Gastrocnemius medialis (tissue), 4 donors: Measurements from ENCODE around the gene STRN3. TPM values are rescaled to one million over a fixed set of nuclear protein-coding genes. Genes with fewer than 3 reads are reported as not detected.
"Not testable (repeated sequence)": the region's sequence is repeated elsewhere in the genome, so short reads cannot be mapped to it uniquely, and the experiment has no call there.

Experiments
- ATAC-seq, 2 donors: fragments of 150-250 bp; one replicate each; pipeline ENCODE4 v1.9.1; 2016
- DNase-seq, 2 donors: peaks; one replicate each; pipeline ENCODE4 v3.0.0-alpha.2; 2019
- H3K27ac ChIP-seq, 4 donors: fragments of 200-600 bp; sonication (generic); 1 replicate in 1 of 4; 2 replicates in 3 of 4; pipeline ENCODE4 v1.5.1; 2016 to 2018; ENCODE audit warnings: mild to moderate bottlenecking in 2 of 4, moderate library complexity in 1 of 4
- H3K27me3 ChIP-seq, 3 donors: fragments of 200-600 bp; sonication (generic) in 2 of 3; 1 replicate in 1 of 3; 2 replicates in 2 of 3; pipeline versions ENCODE4 v1.5.1 to v1.6.0; 2016 to 2019; ENCODE audit warnings: mild to moderate bottlenecking in 1 of 3, moderate library complexity in 1 of 3
- H3K36me3 ChIP-seq, 2 donors: fragments of 200-600 bp; sonication (generic) in 1 of 2; one replicate each; pipeline ENCODE4 v1.5.1; 2017 to 2018
- H3K4me1 ChIP-seq, 2 donors: fragments of 200-600 bp; sonication (generic) in 1 of 2; one replicate each; pipeline ENCODE4 v1.5.1; 2016 to 2017; ENCODE audit warnings: mild to moderate bottlenecking in 2 of 2
- H3K4me3 ChIP-seq, 4 donors: fragments of 200-600 bp; sonication (generic) in 3 of 4; 1 replicate in 1 of 4; 2 replicates in 3 of 4; pipeline ENCODE4 v1.5.1; 2016 to 2019; ENCODE audit warnings: mild to moderate bottlenecking in 2 of 4
- H3K9me3 ChIP-seq, 3 donors: fragments of 200-600 bp; sonication (generic) in 2 of 3; 1 replicate in 1 of 3; 2 replicates in 2 of 3; pipeline ENCODE4 v1.5.1; 2016 to 2019
- CTCF ChIP-seq, 5 experiments: fragments of 450-650 bp in 3 of 5; fragments of 200-600 bp in 2 of 5; sonication (generic) in 2 of 5; IDR thresholded peaks in 4 of 5; conservative IDR thresholded peaks in 1 of 5; 1 replicate in 4 of 5; 2 replicates in 1 of 5; pipeline ENCODE4 v1.5.1; 2016 to 2019; ENCODE audit warnings: antibody characterized with exemption in 5 of 5, mild to moderate bottlenecking in 3 of 5, moderate library complexity in 3 of 5
- POLR2A ChIP-seq, 2 donors: fragments of 450-650 bp; IDR thresholded peaks; one replicate each; pipeline ENCODE4 v1.6.1; 2017; ENCODE audit warnings: antibody characterized with exemption in 2 of 2, mild to moderate bottlenecking in 2 of 2, moderate library complexity in 2 of 2
- in situ Hi-C, 4 donors: fragments of 200-750 bp; cut with MboI; loops; one replicate each; pipeline versions ENCODE4 v1.15.0 to v1.8.0; 2017; ENCODE audit warnings: low sequenced_read_pairs in 4 of 4
- intact Hi-C: fragments of 100-400 bp; cut with DNase I; formaldehyde crosslinking; loops from one replicate; pipeline ENCODE4 v1.15.1; 2023; ENCODE audit warnings: low total_unique reads
- total RNA-seq, 4 donors: library from RNA; depleted of rRNA; stranded (reverse); fragments of >200 nt; gene quantifications; one replicate each; pipeline versions ENCODE4 v1.1.0 to v1.2.3, GENCODE V29; 2016

Gene STRN3
- total RNA-seq, 4 donors from 2014 or later, result 57.7 to 98.7 (median 77.9) TPM

- intact Hi-C loops (no loop called here), in situ Hi-C loops (no loop called here)
- TF ChIP-seq POLR2A (IDR thresholded peaks at IDR 0.05), result no peak
- no peak for TF ChIP-seq CTCF (IDR thresholded peaks at IDR 0.05 in 4 of 5, conservative IDR thresholded peaks at IDR 0.05 in 1 of 5)
- H3K9me3 ChIP-seq, result no peaks in the 10 kb centered on the region
- no peaks in the 10 kb centered on the region for H3K27me3 ChIP-seq
- ATAC-seq (no peak), DNase-seq (no peak)
- no peak overlapping the region for H3K4me3 ChIP-seq
- H3K36me3 ChIP-seq, result peaks cover 0 to 13% of the 10 kb centered on the region in 2 donors
- H3K4me1 ChIP-seq, result peaks cover 16 to 22% of the 10 kb centered on the region in 2 donors
- H3K27ac ChIP-seq, result no peak overlapping the region
Observed at GRCh38 chr14:31006703-31007102, 19.5 kb downstream of the STRN3 start.

- H3K9me3 ChIP-seq, in situ Hi-C loops, H3K4me3 ChIP-seq, DNase-seq, intact Hi-C loops, H3K36me3 ChIP-seq, H3K27me3 ChIP-seq, ATAC-seq: not testable (repeated sequence)
- Histone ChIP-seq H3K27ac (peak overlapping the region in 1 of 4 donors; percentile 15), H3K4me1 (peaks cover 29 to 31% of the 10 kb centered on the region in 2 donors)
Observed at GRCh38 chr14:31004007-31004406, 22.2 kb downstream of the STRN3 start.

- in situ Hi-C loops, result no loop called here
- ATAC-seq, result no peak
- peaks cover 0 to 5% of the 10 kb centered on the region in 2 donors for H3K36me3 ChIP-seq
Observed at GRCh38 chr14:31003284-31003683, 22.9 kb downstream of the STRN3 start.

GRCh38 chr14:31001339-31001658 is 24.9 kb downstream of the STRN3 start:
- intact Hi-C loops, result no loop called here
- H3K4me1 ChIP-seq, result peaks cover 20 to 24% of the 10 kb centered on the region in 2 donors
- H3K36me3 ChIP-seq, result no peaks in the 10 kb centered on the region
- ATAC-seq (no peak), DNase-seq (no peak)
- in situ Hi-C loops, result no loop called here
- H3K27me3 ChIP-seq, result no peaks in the 10 kb centered on the region
- H3K9me3 ChIP-seq, result peaks cover 0 to 5% (median 0%) of the 10 kb centered on the region in 3 donors
- TF ChIP-seq POLR2A (IDR thresholded peaks at IDR 0.05), result no peak
- no peak for TF ChIP-seq CTCF (IDR thresholded peaks at IDR 0.05 in 4 of 5, conservative IDR thresholded peaks at IDR 0.05 in 1 of 5)
- no peak overlapping the region for H3K27ac ChIP-seq
- H3K4me3 ChIP-seq, result no peak overlapping the region

More at GRCh38 chr14:31003284-31003683, 22.9 kb downstream of the STRN3 start:
- intact Hi-C loops, result no loop called here
- H3K4me3 ChIP-seq, result no peak overlapping the region
- peaks cover 0 to 3% (median 0%) of the 10 kb centered on the region in 3 donors for H3K9me3 ChIP-seq
- TF ChIP-seq POLR2A (IDR thresholded peaks at IDR 0.05), result no peak
- no peak for TF ChIP-seq CTCF (IDR thresholded peaks at IDR 0.05 in 4 of 5, conservative IDR thresholded peaks at IDR 0.05 in 1 of 5)
- H3K4me1 ChIP-seq, result peaks cover 25 to 31% of the 10 kb centered on the region in 2 donors
- H3K27me3 ChIP-seq, result no peaks in the 10 kb centered on the region
- no peak for DNase-seq
- peak overlapping the region in 1 of 4 donors; percentile 29 for H3K27ac ChIP-seq

GRCh38 chr14:31000629-31001338 is 25.4 kb downstream of the STRN3 start:
- Histone ChIP-seq H3K36me3 (no peaks in the 10 kb centered on the region), H3K27ac (peak overlapping the region in 2 of 4 donors; percentile 15 to 26), H3K4me1 (peaks cover 24 to 26% of the 10 kb centered on the region in 2 donors), H3K27me3 (no peaks in the 10 kb centered on the region), H3K4me3 (no peak overlapping the region), H3K9me3 (peaks cover 0 to 5% (median 0%) of the 10 kb centered on the region in 3 donors)
- in situ Hi-C loops (no loop called here), intact Hi-C loops (no loop called here)
- TF ChIP-seq POLR2A (IDR thresholded peaks at IDR 0.05) (no peak), CTCF (IDR thresholded peaks at IDR 0.05 in 4 of 5, conservative IDR thresholded peaks at IDR 0.05 in 1 of 5) (no peak)
- DNase-seq (no peak), ATAC-seq (no peak)
